Measurements from ENCODE around the gene DYDC1.

DNA sequence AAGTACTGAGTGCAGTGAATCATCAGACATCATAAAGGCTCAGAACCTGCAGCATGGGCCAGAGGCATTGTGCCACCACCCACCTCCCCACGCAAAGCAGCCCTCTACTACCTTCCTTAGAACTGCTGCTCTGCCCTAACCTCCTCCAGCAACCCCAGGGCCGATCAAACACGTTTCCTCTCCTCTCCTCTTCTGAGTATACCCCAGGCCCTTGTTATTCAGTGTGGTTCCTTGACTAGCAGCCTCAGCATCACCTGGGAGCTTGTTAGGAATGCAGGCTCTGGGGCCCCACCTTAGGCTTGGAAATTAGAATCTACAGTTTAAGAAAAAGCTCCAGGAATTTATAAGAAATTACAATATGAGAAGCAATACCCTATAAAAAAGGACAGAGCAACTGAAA is 33.2 kb downstream of the DYDC1 start:
- TF ChIP-seq, protein P1, sequence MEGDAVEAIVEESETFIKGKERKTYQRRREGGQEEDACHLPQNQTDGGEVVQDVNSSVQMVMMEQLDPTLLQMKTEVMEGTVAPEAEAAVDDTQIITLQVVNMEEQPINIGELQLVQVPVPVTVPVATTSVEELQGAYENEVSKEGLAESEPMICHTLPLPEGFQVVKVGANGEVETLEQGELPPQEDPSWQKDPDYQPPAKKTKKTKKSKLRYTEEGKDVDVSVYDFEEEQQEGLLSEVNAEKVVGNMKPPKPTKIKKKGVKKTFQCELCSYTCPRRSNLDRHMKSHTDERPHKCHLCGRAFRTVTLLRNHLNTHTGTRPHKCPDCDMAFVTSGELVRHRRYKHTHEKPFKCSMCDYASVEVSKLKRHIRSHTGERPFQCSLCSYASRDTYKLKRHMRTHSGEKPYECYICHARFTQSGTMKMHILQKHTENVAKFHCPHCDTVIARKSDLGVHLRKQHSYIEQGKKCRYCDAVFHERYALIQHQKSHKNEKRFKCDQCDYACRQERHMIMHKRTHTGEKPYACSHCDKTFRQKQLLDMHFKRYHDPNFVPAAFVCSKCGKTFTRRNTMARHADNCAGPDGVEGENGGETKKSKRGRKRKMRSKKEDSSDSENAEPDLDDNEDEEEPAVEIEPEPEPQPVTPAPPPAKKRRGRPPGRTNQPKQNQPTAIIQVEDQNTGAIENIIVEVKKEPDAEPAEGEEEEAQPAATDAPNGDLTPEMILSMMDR (conservative IDR thresholded peaks at IDR 0.05; ENCODE audit: low read length): no peak
- TF ChIP-seq EZH2phosphoT487 (IDR thresholded peaks at IDR 0.05; ENCODE audit: borderline replicate concordance): no peak

Measured in Loucy (cell line).